Epithelial cell of proximal tubule (primary cell): ENCODE results near the gene MYBPC3. TPM values are rescaled to one million over a fixed set of nuclear protein-coding genes. Genes with fewer than 3 reads are reported as not detected.

Experiments
- DNase-seq: peaks from one replicate; pipeline ENCODE4 v3.0.0-alpha.2; 2011; ENCODE audit warnings: low read depth
- H3K4me3 ChIP-seq: 2 replicates; pipeline ENCODE4 v1.5.1; 2011; ENCODE audit warnings: low read depth, mild to moderate bottlenecking, low read length
- CTCF ChIP-seq: conservative IDR thresholded peaks from 2 replicates; pipeline ENCODE4 v1.5.1; 2012; ENCODE audit warnings: low read depth, mild to moderate bottlenecking, low read length
- total RNA-seq: library from RNA; depleted of rRNA; stranded (reverse); fragments of >200 nt; gene quantifications from 2 replicates; pipeline ENCODE4 v1.2.3, GENCODE V29; 2015

MYBPC3 gene
- total RNA-seq, 1 donor from 2014 or later, result not detected

GRCh38 chr11:47391077-47391583, 38.6 kb upstream of the MYBPC3 start:
- H3K4me3 ChIP-seq, result no peak overlapping the region
- DNase-seq, result no peak
- no peak for TF ChIP-seq CTCF

- no peak overlapping the region for H3K4me3 ChIP-seq
- TF ChIP-seq CTCF, result no peak
- DNase-seq, result no peak
Measured at GRCh38 chr11:47390422-47390760, 37.9 kb upstream of the MYBPC3 start.

- H3K4me3 ChIP-seq, result no peak overlapping the region
- no peak for DNase-seq
- no peak for TF ChIP-seq CTCF
Measured at GRCh38 chr11:47389577-47390421, 37.3 kb upstream of the MYBPC3 start.

DNA sequence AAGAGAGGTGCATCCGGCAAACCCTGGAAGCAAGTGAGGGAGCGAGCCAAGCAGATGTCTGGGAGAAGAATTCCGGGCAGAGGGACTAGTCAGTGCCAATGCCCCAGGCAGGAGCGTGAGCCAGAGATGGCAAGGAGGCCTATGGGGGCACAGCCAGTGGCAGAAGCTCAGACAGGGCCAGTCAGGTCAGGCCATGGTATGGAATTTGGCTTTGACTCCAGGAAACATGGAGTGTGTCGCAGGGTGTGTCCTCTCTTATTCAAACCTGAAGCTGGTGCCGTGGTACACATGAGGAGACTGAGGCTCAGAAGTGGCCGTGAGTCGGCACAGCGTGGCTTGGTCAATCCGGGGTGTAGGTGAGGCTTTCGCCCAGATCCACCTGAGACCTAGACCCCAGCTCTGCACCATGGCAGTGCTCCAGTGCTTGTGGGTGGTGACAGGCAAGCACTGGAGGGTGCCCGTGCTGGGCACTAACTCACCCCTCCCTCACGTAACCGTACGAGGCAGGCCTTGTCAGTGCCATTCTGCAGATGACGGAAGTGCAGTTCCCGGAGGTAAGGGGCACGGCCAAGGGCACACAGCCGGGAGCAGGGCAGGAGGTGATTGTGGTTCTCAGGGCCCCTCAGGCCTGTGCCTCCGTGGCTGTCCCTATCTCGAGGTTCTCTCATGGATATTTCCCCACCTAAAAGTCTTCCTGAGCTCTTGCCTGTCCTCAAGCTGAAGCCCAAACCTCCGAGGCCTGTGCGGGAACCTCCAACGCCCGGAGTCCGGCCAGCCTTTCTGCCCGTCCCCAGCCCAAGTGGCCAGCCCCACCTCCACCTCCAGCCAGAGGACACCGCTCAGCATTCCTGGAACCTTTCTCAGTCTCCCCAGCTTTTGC, 36.4 kb upstream of the MYBPC3 start:
- no peak for DNase-seq
- no peak for TF ChIP-seq CTCF
- H3K4me3 ChIP-seq, result no peak overlapping the region

GRCh38 chr11:47387944-47388696, 35.6 kb upstream of the MYBPC3 start:
- no peak overlapping the region for H3K4me3 ChIP-seq
- TF ChIP-seq CTCF, result no peak
- no peak for DNase-seq

GRCh38 chr11:47384498-47384897, 32.0 kb upstream of the MYBPC3 start:
- no peak for DNase-seq

More at GRCh38 chr11:47384498-47384897, 32.0 kb upstream of the MYBPC3 start:
- TF ChIP-seq CTCF, result no peak
- H3K4me3 ChIP-seq, result no peak overlapping the region
